T-cell (primary cell): ENCODE measurements around the gene SIRT4. TPM values are rescaled to one million over a fixed set of nuclear protein-coding genes. Genes with fewer than 3 reads are reported as not detected.

Experiments used
- ATAC-seq, 4 experiments: fragments of 200-7000 bp in 3 of 4; fragments of 150-1000 bp in 1 of 4; cut with Tn5 transposase; replicated peaks in 1 of 4; 1 replicate in 3 of 4; 2 replicates in 1 of 4; pipeline ENCODE4 v1.10.0; 2021; ENCODE audit warnings: moderate library complexity in 3 of 4, mild to moderate bottlenecking in 2 of 4, moderate number of reproducible peaks in 1 of 4
- CTCF ChIA-PET, 2 donors: fragments of 300-600 bp; sonication (Branson Sonifier 250); formaldehyde crosslinking; loops; one replicate each; lab custom pipeline; 2022; ENCODE audit warnings: antibody characterized with exemption in 2 of 2; lab: Charles Lee
- POLR2A ChIA-PET, 2 donors: fragments of 300-600 bp; sonication (Branson Sonifier 250); formaldehyde crosslinking; loops; one replicate each; lab custom pipeline; 2022; ENCODE audit warnings: antibody characterized with exemption in 2 of 2; lab: Charles Lee
- DNase-seq, 35 experiments: peaks; one replicate each; pipeline versions ENCODE4 v3.0.0 to v3.0.0-alpha.2; 2013 to 2023
- H3K27ac ChIP-seq: one replicate; pipeline ENCODE4 v1.5.1; 2013; ENCODE audit warnings: low read length
- H3K27me3 ChIP-seq, 2 experiments: replicated peaks in 1 of 2; 1 replicate in 1 of 2; 2 replicates in 1 of 2; pipeline versions ENCODE4 v1.6.1 to v1.7.0; 2013; ENCODE audit warnings: low read length in 1 of 2, mixed read lengths in 1 of 2; ENCODE audit not compliant: control insufficient read depth in 2 of 2, insufficient read depth in 2 of 2; ENCODE audit errors: extremely low read depth in 1 of 2
- H3K36me3 ChIP-seq, 2 donors: 1 replicate in 1 of 2; 2 replicates in 1 of 2; pipeline versions ENCODE4 v1.6.1 to v1.7.0; 2013; ENCODE audit warnings: low read length in 1 of 2; ENCODE audit not compliant: control insufficient read depth in 2 of 2, insufficient read depth in 1 of 2; ENCODE audit errors: extremely low read depth in 1 of 2
- H3K4me1 ChIP-seq, 2 experiments: 1 replicate in 1 of 2; 2 replicates in 1 of 2; pipeline versions ENCODE4 v1.6.1 to v1.7.0; 2013; ENCODE audit warnings: low read length in 2 of 2, mixed read lengths in 1 of 2; ENCODE audit not compliant: insufficient read depth in 2 of 2, control insufficient read depth in 1 of 2; ENCODE audit errors: extremely low read depth in 1 of 2
- H3K4me3 ChIP-seq, 2 donors: 1 replicate in 1 of 2; 2 replicates in 1 of 2; pipeline versions ENCODE4 v1.5.1 to v1.7.0; 2013; ENCODE audit warnings: mild to moderate bottlenecking in 2 of 2, low read length in 1 of 2, moderate library complexity in 1 of 2; ENCODE audit not compliant: control insufficient read depth in 1 of 2; ENCODE audit errors: extremely low read depth in 1 of 2
- H3K9me3 ChIP-seq: 2 replicates; pipeline ENCODE4 v1.7.0; 2013
- H3K27ac Mint-ChIP-seq, 2 donors: one replicate each; pipeline ENCODE4 v1.8.0; 2020 to 2021; ENCODE audit warnings: mild to moderate bottlenecking in 2 of 2, mixed read lengths in 2 of 2
- H3K27me3 Mint-ChIP-seq, 2 donors: one replicate each; pipeline ENCODE4 v1.8.0; 2021 to 2022; ENCODE audit warnings: mixed read lengths in 2 of 2
- H3K36me3 Mint-ChIP-seq: one replicate; pipeline ENCODE4 v1.8.0; 2021; ENCODE audit warnings: mixed read lengths
- H3K4me1 Mint-ChIP-seq, 3 donors: one replicate each; pipeline ENCODE4 v1.8.0; 2020 to 2022; ENCODE audit warnings: mixed read lengths in 3 of 3, mild to moderate bottlenecking in 1 of 3
- H3K4me3 Mint-ChIP-seq, 3 donors: one replicate each; pipeline ENCODE4 v1.8.0; 2020 to 2022; ENCODE audit warnings: mild to moderate bottlenecking in 3 of 3, mixed read lengths in 3 of 3, moderate library complexity in 3 of 3
- H3K9me3 Mint-ChIP-seq, 3 donors: one replicate each; pipeline ENCODE4 v1.8.0; 2020 to 2022; ENCODE audit warnings: mixed read lengths in 3 of 3
- WGBS: methylation state at CpG from one replicate; pipeline ENCODE4 v1.1.5; 2013; ENCODE audit warnings: missing lambda C conversion rate; ENCODE audit not compliant: insufficient coverage; 5-methylcytosine and 5-hydroxymethylcytosine counted together
- total RNA-seq, 35 experiments: library from RNA in 6 of 35; stranded (reverse) in 6 of 35; fragments of 120-200 nt in 1 of 35; gene quantifications; one replicate each; pipeline versions ENCODE4 v1.2.1 to v1.2.4 and lab custom pipeline; 2013 to 2026

SIRT4 gene
- total RNA-seq, 5 donors from 2014 or later (not counting 1 experiment from before 2014, with no cell fraction given): 0.73 to 5.7 (median 4.1) TPM

DNA sequence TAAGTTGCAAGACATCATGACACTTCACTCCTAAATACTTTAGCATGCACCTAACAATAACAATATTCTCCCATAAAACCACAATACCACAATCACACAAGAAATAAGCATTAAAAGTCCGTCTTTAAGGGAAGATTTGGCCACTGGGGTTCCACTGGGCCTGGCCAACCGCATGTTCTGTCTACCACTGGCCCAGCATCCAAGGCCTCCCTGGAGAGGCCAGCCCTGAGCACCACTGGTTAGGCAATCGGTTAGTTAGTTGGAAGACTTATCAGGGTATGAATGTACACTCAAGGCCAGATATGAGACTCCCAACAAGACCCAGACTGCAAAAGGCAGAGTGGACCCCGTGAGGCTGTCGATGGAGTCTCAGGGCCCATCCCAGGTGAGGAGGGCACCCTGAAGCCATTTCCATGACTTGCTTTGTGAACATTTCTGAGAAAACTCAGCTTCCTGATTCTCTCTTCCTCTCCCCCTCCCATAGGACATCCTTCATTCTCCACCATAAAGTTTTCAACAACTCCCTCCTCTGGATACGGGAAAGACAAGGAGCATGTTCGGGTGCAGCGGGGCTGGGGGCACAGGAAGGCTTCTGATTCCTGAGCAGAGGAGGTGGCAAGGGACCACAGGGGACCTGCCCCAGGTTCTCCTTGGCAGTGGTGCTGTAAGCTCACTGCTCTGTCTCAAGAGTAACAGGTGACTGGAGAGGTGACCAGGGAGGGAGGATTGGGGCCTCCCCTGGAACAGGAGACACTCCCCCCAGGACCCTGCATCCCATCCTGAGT lies 42.5 kb upstream of the SIRT4 start:
- H3K4me1 ChIP-seq: peaks cover 45 to 100% of the 10 kb centered on the region in 2 experiments
- H3K27me3 Mint-ChIP-seq: no peaks in the 10 kb centered on the region
- WGBS: 86% methylated on average over 5 of the region's 8 CpGs
- no peaks in the 10 kb centered on the region for H3K9me3 Mint-ChIP-seq
- ChIA-PET CTCF (interaction anchor here in 1 of 2 donors (0.7 to 9.4 kb wide), 3 partner anchors 24 to 32 kb away, joined by 3 to 162 read pairs (median 5); no protein-coding TSS in a partner anchor), POLR2A (interaction anchor here in 1 of 2 donors (2.4 kb wide), 1 partner anchor 32 kb away, joined by 8 read pairs; no protein-coding TSS in a partner anchor)
- H3K27ac Mint-ChIP-seq: peak overlapping the region; percentile 88 to 89
- peaks cover 4 to 12% of the 10 kb centered on the region in 2 donors for H3K36me3 ChIP-seq
- peak overlapping the region in 1 of 2 donors; percentile 1 for H3K4me3 ChIP-seq
- peak overlapping the region; percentile 45 for H3K27ac ChIP-seq
- peaks cover 21% of the 10 kb centered on the region for H3K36me3 Mint-ChIP-seq
- ATAC-seq (no peak), DNase-seq (no peak)
- H3K27me3 ChIP-seq: no peaks in the 10 kb centered on the region
- peaks cover 91 to 96% (median 95%) of the 10 kb centered on the region in 3 donors for H3K4me1 Mint-ChIP-seq
- H3K4me3 Mint-ChIP-seq: peak overlapping the region in 1 of 3 donors; percentile 97
- no peaks in the 10 kb centered on the region for H3K9me3 ChIP-seq

DNA sequence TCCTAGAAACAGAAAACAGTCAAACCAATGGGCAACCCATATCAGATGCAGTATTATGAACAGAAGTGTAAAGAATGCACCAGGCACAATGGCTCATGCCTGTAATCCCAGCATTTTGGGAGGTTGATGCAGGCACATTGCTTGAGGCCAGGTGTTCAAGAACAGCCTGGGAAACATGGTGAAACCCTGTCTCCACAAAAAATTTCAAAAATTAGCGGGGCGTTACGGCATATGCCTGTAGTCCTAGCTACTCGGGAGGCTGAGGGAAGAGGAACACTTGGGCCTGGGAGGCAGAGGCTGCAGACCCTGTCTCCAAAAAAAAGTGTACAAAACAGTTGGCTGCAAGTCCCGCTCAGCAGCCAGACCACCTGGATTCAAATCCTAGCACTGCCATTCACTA lies 41.5 kb upstream of the SIRT4 start:
- Histone ChIP-seq H3K9me3 (no peaks in the 10 kb centered on the region), H3K4me1 (peaks cover 40 to 94% of the 10 kb centered on the region in 2 experiments), H3K27ac (no peak overlapping the region), H3K27me3 (no peaks in the 10 kb centered on the region), H3K36me3 (peaks cover 4 to 9% of the 10 kb centered on the region in 2 donors), H3K4me3 (no peak overlapping the region)
- Mint-ChIP-seq H3K9me3 (no peaks in the 10 kb centered on the region), H3K4me3 (peak overlapping the region in 2 of 3 donors; percentile 25 to 97), H3K27me3 (no peaks in the 10 kb centered on the region), H3K4me1 (peaks cover 84 to 91% (median 89%) of the 10 kb centered on the region in 3 donors), H3K27ac (peak overlapping the region; percentile 88 to 89), H3K36me3 (peaks cover 18% of the 10 kb centered on the region)
- CTCF ChIA-PET: interaction anchor here (0.5 to 9.4 kb wide), 5 partner anchors 25 to 120 kb away, joined by 3 to 162 read pairs (median 3); partner anchors contain the start of gene RPLP0 (in 1 of the 2)
- WGBS: no CpG with 5 or more reads among the region's 5 CpGs
- POLR2A ChIA-PET: interaction anchor here in 1 of 2 donors (0.6 kb wide), 2 partner anchors 64 to 93 kb away, joined by 3 to 6 read pairs; no protein-coding TSS in a partner anchor
- no peak for DNase-seq
- ATAC-seq: no peak

DNA sequence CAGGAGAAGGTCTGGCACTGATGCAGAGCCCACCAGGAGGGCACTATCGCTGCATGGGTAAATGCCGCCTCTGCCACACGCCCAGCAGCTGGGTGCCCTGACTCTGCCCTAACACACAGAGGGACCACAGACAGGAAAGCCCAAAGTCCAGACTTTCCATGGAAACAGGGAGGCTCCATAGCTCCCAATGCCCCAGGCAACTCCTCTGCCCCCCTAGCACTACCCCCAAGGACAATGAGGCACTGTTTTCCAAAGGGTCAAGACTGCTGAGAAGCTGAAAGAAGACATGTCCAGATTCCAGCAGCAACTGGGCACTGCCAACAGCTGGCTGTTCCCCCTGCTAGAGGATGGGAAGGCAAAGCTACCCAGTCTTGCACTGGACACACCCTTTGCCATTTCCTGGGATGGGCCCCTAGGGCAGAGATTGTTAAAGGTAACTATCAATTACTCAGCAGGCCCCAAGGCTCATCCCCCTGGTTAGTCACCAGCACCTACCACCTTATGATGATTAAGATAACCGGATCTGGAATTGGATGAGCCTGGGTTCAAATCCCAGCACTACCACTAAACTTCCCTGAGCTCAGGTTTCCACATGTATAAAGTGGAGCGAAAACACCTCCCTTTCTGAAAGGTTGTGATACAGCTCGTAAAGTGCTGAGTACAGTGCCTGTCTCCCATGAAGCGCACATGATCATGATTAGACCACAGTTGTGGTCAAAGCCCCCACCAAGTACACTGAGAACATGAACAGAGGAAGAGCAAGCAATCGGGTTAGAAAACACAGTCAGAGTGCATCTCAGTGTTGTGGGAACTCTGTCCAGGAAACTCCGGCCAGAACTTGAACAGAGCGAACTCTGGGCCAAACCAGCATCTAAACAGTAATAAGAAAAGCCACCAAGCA lies 39.9 kb upstream of the SIRT4 start:
- DNase-seq: peak in 7 of 35 experiments; percentile 8 to 45 (median 28)
- Histone ChIP-seq H3K27ac (peak overlapping the region; percentile 74), H3K4me1 (peaks cover 37 to 82% of the 10 kb centered on the region in 2 experiments), H3K36me3 (peaks cover 4 to 5% of the 10 kb centered on the region in 2 donors), H3K4me3 (peak overlapping the region; percentile 85 to 94), H3K9me3 (no peaks in the 10 kb centered on the region), H3K27me3 (no peaks in the 10 kb centered on the region)
- Mint-ChIP-seq H3K27me3 (no peaks in the 10 kb centered on the region), H3K4me1 (peaks cover 74 to 81% (median 75%) of the 10 kb centered on the region in 3 donors), H3K4me3 (peak overlapping the region; percentile 90 to 97 (median 94)), H3K27ac (peak overlapping the region; percentile 88 to 89), H3K9me3 (no peaks in the 10 kb centered on the region), H3K36me3 (peaks cover 12% of the 10 kb centered on the region)
- peak in 3 of 4 experiments; percentile 18 to 44 (median 25) for ATAC-seq
- ChIA-PET POLR2A (interaction anchor here (0.6 to 2.3 kb wide), 10 partner anchors 9 to 275 kb away, joined by 3 to 22 read pairs (median 4); partner anchors contain the start of genes RPLP0 (in 2 of the 2) and RNU4-2 (in 1 of the 2)), CTCF (interaction anchor here (0.5 to 9.4 kb wide), 8 partner anchors 9 to 1895 kb away, joined by 3 to 162 read pairs (median 4); no protein-coding TSS in a partner anchor)
- 64% methylated on average over 6 of the region's 10 CpGs for WGBS

DNA sequence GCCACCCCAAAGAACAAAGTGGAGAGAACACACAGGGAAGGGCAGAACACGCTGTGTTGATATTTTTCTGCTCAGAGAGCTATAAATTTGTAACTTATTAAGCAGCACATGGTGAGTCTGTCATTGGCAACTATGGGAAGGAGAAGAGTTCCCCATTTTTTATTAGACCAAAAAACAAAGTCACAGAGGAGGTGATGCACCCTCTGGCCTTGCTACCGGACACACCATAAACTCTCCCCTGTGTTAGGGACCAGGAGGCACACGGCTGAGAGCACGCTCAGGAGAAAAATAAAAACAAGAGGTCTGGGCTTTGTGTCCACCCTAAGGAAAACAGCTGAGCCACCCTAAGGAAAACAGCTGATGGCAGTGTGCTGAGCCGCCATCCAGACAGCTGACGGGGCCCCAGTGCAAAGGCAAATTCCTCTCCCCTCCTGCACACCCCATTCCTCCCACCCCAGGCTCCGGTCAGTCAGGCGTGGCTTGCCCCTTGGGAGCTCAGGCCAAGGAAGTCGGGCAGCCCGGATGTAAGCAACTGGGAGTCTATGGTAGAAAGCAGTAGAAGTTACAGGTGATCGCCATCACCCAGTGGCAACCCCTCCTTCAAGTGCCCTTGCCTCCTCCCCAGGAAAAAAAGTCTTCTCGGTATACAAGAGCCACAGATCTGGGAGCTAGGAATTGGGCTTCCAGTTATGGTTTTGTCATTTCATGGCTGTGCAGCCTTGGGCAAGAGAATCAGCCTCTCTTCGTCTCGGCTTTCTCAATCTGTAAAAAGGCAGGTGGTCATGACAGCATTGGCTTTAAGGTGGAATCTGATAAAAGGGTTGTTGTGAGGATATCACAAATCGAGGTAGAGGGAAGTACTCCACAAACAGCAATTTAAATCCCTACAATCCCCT lies 39.0 kb upstream of the SIRT4 start:
- H3K27me3 ChIP-seq: no peaks in the 10 kb centered on the region
- POLR2A ChIA-PET: interaction anchor here (0.5 to 2.3 kb wide), 13 partner anchors 10 to 62 kb away, joined by 3 to 22 read pairs (median 5); partner anchors contain the start of genes RPLP0 (in 2 of the 2) and RNU4-2 (in 1 of the 2)
- H3K27ac Mint-ChIP-seq: peak overlapping the region; percentile 88 to 93
- H3K4me1 Mint-ChIP-seq: peaks cover 65 to 72% (median 66%) of the 10 kb centered on the region in 3 donors
- peaks cover 0 to 5% of the 10 kb centered on the region in 2 donors for H3K36me3 ChIP-seq
- H3K27me3 Mint-ChIP-seq: no peaks in the 10 kb centered on the region
- no peak for ATAC-seq
- no peak for DNase-seq
- peak overlapping the region; percentile 90 to 97 (median 94) for H3K4me3 Mint-ChIP-seq
- H3K36me3 Mint-ChIP-seq: peaks cover 11% of the 10 kb centered on the region
- 74% methylated on average over 4 of the region's 15 CpGs for WGBS
- peak overlapping the region; percentile 85 to 94 for H3K4me3 ChIP-seq
- H3K4me1 ChIP-seq: peaks cover 35 to 73% of the 10 kb centered on the region in 2 experiments
- peak overlapping the region; percentile 74 for H3K27ac ChIP-seq
- H3K9me3 Mint-ChIP-seq: no peaks in the 10 kb centered on the region
- no peaks in the 10 kb centered on the region for H3K9me3 ChIP-seq
- CTCF ChIA-PET: interaction anchor here (0.5 to 9.4 kb wide), 11 partner anchors 8 to 36 kb away, joined by 3 to 162 read pairs (median 4); no protein-coding TSS in a partner anchor

DNA sequence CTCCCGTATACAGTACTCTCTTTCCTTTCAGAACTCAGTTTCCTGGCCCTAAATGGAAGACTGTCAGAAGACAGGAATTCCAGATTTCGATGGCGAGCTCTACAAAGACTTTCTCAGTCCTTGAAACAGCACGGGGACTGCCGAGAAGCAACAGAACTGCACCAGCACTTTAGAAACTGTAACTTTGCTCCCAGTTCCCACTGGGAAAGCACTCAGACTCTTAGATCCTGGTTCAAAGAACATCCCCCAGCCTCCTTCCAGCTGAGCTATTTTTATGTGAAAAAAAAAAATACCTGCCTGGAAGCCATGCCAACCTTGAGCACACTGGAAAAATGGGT lies 38.4 kb upstream of the SIRT4 start:
- peak overlapping the region; percentile 85 to 94 for H3K4me3 ChIP-seq
- POLR2A ChIA-PET: interaction anchor here (0.5 to 2.3 kb wide), 9 partner anchors 13 to 62 kb away, joined by 3 to 22 read pairs (median 5); partner anchors contain the start of genes RNU4-2 (in 1 of the 2) and RPLP0 (in 1 of the 2)
- peak overlapping the region; percentile 88 to 93 for H3K27ac Mint-ChIP-seq

More for the DNA sequence above, 38.4 kb upstream of the SIRT4 start:
- Mint-ChIP-seq H3K4me3 (peak overlapping the region; percentile 90 to 97 (median 94)), H3K36me3 (peaks cover 8% of the 10 kb centered on the region), H3K27me3 (no peaks in the 10 kb centered on the region), H3K4me1 (peaks cover 59 to 66% (median 60%) of the 10 kb centered on the region in 3 donors), H3K9me3 (no peaks in the 10 kb centered on the region)
- Histone ChIP-seq H3K27ac (peak overlapping the region; percentile 74), H3K9me3 (no peaks in the 10 kb centered on the region), H3K27me3 (no peaks in the 10 kb centered on the region), H3K4me1 (peaks cover 35 to 67% of the 10 kb centered on the region in 2 experiments), H3K36me3 (peaks cover 0 to 5% of the 10 kb centered on the region in 2 donors)
- CTCF ChIA-PET: interaction anchor here (0.5 to 9.4 kb wide), 9 partner anchors 8 to 36 kb away, joined by 3 to 162 read pairs (median 4); no protein-coding TSS in a partner anchor
- WGBS: 60% methylated on average over 4 of the region's 5 CpGs
- ATAC-seq (no peak), DNase-seq (no peak)
